ENCODE results near the gene CHMP6. TPM values are rescaled to one million over a fixed set of nuclear protein-coding genes. Genes with fewer than 3 reads are reported as not detected.
"Not testable (repeated sequence)": the region's sequence is repeated elsewhere in the genome, so short reads cannot be mapped to it uniquely, and the experiment has no call there.

CHMP6 gene
- total and polyA plus RNA-seq, 7 donors: 15.7 to 40.4 (median 28.2) TPM

- DNase-seq: no peak
- TF ChIP-seq EP300 (IDR thresholded peaks at IDR 0.05) (no peak), POLR2A (IDR thresholded peaks at IDR 0.05) (no peak), CTCF (IDR thresholded peaks at IDR 0.05) (no peak), POLR2AphosphoS5 (IDR thresholded peaks at IDR 0.05) (no peak)
- Histone ChIP-seq H3K4me3 (no peak overlapping the region), H3K27me3 (no peaks in the 10 kb centered on the region), H3K36me3 (no peaks in the 10 kb centered on the region), H3K9me3 (no peaks in the 10 kb centered on the region), H3K27ac (no peak overlapping the region), H3K4me1 (peaks cover 0 to 67% (median 43%) of the 10 kb centered on the region in 4 donors)
- intact Hi-C loops (cut with DNase I): no loop called here
- 95 to 96% methylated on average over 2 of the region's 2 CpGs for WGBS, 2 donors
Observed at GRCh38 chr17:81016575-81016974, 24.9 kb downstream of the CHMP6 start.

DNA sequence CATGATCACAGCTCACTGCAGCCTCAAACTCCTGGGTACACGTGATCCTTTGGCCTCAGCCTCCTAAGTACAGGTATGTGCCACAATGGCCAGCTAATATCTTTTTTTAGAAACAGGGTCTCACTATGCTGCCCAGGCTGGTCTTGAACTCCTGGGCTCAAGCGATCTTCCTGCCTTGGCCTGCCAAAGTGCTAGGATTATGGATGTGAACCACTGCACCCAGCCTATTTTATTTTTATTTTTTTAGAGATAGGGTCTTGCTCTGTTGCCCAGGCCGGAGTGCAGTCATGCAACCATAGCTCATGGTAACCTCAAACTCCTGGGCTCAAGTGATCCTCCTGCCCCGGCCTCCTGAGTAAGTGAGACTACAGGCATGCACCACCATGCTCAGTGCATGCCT is 25.7 kb downstream of the CHMP6 start:
- H3K36me3 ChIP-seq; H3K27me3 ChIP-seq; H3K4me3 ChIP-seq; intact Hi-C loops (cut with DNase I); H3K9me3 ChIP-seq; DNase-seq: not testable (repeated sequence)
- peak overlapping the region; percentile 77 to 82 (median 82) for H3K27ac ChIP-seq
- 97 to 99% methylated on average over 4 of the region's 4 CpGs for WGBS, 2 donors
- H3K4me1 ChIP-seq: peaks cover 0 to 69% (median 46%) of the 10 kb centered on the region in 4 donors

DNA sequence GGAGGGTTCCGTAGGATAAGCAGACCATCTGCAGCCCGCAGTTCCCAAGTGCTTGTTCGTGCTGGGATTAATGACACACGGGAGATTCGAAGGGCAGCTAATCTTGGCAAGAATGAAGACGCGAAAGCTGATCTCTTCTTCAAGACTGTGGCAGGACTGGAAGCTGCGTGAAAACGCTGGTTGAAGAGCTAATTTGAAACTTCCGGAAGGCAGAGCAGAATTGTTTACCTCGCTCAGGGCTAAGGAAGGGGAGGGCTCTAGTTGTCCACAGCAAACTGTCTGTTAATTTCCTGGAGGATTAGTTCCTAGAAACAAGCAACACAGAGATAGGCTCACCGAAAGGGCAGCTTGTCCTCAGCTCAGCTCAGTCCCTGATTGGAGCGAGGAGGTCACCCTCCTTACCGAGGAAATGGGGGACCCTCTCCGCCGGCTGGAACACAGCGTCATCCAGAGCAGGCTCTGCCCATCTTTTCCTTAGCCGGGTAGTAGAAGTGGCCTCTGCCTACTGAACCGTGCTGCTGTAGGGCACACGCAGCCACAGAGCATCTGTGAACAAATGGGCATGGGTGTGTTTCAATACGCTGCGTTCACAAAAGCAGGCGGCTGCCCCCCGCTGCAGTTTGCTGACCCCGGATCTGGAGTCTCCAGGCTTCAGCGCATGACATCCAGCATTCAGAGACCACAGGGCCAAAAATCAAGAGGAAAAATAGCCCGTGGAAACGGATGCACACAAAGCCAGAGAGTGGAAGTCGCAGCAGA is 26.6 kb downstream of the CHMP6 start:
- TF ChIP-seq POLR2AphosphoS5 (IDR thresholded peaks at IDR 0.05) (peak in 3 of 4 donors; percentile 21 to 60 (median 37)), POLR2A (IDR thresholded peaks at IDR 0.05) (no peak)
- intact Hi-C loops (cut with DNase I): loop anchor here (2.0 kb wide), 1 partner anchor 27 kb away; the partner anchor contains the start of gene CHMP6
- 11 to 18% methylated on average over 29 of the region's 29 CpGs for WGBS, 2 donors
- peak overlapping the region; percentile 14 to 39 (median 32) for H3K4me3 ChIP-seq
- H3K36me3 ChIP-seq: no peaks in the 10 kb centered on the region
- H3K9me3 ChIP-seq: no peaks in the 10 kb centered on the region
- no peaks in the 10 kb centered on the region for H3K27me3 ChIP-seq
- DNase-seq: peak; percentile 74
- peak overlapping the region; percentile 77 to 82 (median 82) for H3K27ac ChIP-seq
- H3K4me1 ChIP-seq: peaks cover 0 to 72% (median 47%) of the 10 kb centered on the region in 4 donors

DNA sequence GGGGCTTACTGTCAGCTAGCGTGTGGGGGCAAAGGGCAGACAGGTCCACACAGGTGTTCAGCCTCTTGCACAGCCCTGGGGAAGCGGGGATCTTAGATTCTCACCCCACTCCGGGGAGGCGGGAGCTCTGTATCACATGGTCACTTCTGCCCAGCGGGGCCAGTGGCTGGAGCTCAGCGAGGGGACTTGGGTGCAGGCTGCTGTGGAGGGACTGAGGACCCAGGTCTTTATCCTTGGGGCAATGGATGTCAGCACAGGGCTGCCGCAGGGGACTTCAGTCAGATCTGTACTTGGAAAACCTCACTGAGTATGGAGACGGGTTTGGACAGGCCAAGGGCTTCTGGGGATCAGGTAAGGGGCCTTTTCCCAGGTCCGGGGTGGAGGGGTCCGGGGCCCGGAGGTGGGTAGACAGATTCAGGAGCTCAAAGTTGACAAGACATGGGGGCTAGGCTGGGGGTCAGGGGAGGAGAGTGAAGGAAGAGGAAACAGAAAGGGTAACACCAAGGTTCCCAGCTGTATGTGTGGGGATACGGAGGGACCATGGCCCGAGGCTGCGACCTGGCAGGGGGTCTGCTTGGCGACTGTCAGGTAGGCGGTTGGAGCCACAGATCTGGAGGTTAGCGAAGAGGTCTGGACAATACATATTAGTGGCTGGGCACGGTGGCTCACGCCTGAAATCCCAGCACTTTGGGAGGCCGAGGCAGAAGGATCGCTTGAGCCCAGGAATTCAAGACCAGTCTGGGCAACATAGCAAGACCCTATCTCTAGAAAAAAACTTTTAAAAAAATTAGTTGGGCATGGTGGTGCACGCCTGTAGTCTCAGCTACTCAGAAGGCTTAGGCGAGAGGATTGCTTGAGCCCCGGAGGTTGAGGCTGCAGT is 28.2 kb downstream of the CHMP6 start:
- H3K9me3 ChIP-seq: no peaks in the 10 kb centered on the region
- intact Hi-C loops (cut with DNase I): loop anchor here (2.0 kb wide), 1 partner anchor 29 kb away; the partner anchor contains the start of gene CHMP6
- H3K4me3 ChIP-seq: no peak overlapping the region
- peaks cover 0 to 73% (median 54%) of the 10 kb centered on the region in 4 donors for H3K4me1 ChIP-seq
- TF ChIP-seq POLR2A (IDR thresholded peaks at IDR 0.05) (no peak), CTCF (IDR thresholded peaks at IDR 0.05) (no peak), POLR2AphosphoS5 (IDR thresholded peaks at IDR 0.05) (no peak), EP300 (IDR thresholded peaks at IDR 0.05) (no peak)
- 85% methylated on average over 24 of the region's 24 CpGs for WGBS, 2 donors
- H3K27ac ChIP-seq: peak overlapping the region in 3 of 4 donors; percentile 81 to 82 (median 82)
- H3K36me3 ChIP-seq: no peaks in the 10 kb centered on the region
- peak; percentile 63 for DNase-seq
- H3K27me3 ChIP-seq: no peaks in the 10 kb centered on the region

DNA sequence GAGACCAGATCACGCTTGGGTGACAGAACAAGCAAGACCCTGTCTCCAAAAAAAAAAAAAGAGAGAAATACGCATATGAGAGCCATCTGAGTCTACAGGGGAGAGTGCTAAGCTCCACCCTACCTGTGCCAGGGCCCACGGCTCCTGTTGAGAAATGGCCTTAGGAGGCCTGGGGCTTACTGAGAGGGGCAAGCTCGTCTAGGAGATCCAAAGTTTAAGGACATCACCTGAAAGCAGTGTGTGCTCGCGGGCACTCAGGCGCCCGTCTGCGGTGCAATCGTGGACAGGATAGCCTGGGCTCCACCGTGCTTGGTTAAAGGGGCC is 28.8 kb downstream of the CHMP6 start:
- Histone ChIP-seq H3K4me1 (peaks cover 0 to 67% (median 51%) of the 10 kb centered on the region in 4 donors), H3K27ac (peak overlapping the region; percentile 73 to 82 (median 82)), H3K27me3 (no peaks in the 10 kb centered on the region), H3K4me3 (no peak overlapping the region), H3K9me3 (no peaks in the 10 kb centered on the region), H3K36me3 (no peaks in the 10 kb centered on the region)
- DNase-seq: no peak
- 71 to 85% methylated on average over 11 of the region's 11 CpGs for WGBS, 2 donors
- TF ChIP-seq EP300 (IDR thresholded peaks at IDR 0.05): no peak
- no peak for TF ChIP-seq POLR2A (IDR thresholded peaks at IDR 0.05)
- no peak for TF ChIP-seq CTCF (IDR thresholded peaks at IDR 0.05)
- no peak for TF ChIP-seq POLR2AphosphoS5 (IDR thresholded peaks at IDR 0.05)
- intact Hi-C loops (cut with DNase I): no loop called here
